Endodermal cell (in vitro differentiated cells): Measurements from ENCODE around the gene ANO3. TPM values are rescaled to one million over a fixed set of nuclear protein-coding genes. Genes with fewer than 3 reads are reported as not detected.
A peak's percentile ranks its signal among the peaks of the same experiment; 100 is the strongest.
"Not testable (repeated sequence)": the region's sequence is repeated elsewhere in the genome, so short reads cannot be mapped to it uniquely, and the experiment has no call there.

Source experiments
- DNase-seq: peaks from one replicate; pipeline ENCODE4 v3.0.0-alpha.2; 2017
- H3K27ac ChIP-seq: 2 replicates; pipeline ENCODE4 v1.5.1; 2013; ENCODE audit warnings: mild to moderate bottlenecking, low read depth, low read length, moderate library complexity
- H3K27me3 ChIP-seq: 2 replicates; pipeline ENCODE4 v1.6.1; 2013; ENCODE audit warnings: mild to moderate bottlenecking, low read length, moderate library complexity; ENCODE audit not compliant: insufficient read depth, control insufficient read depth, poor library complexity, severe bottlenecking
- H3K36me3 ChIP-seq: 2 replicates; pipeline ENCODE4 v1.7.0; 2013; ENCODE audit warnings: mild to moderate bottlenecking, low read length, moderate library complexity; ENCODE audit not compliant: control insufficient read depth, insufficient read depth
- H3K4me1 ChIP-seq: one replicate; pipeline ENCODE4 v1.7.0; 2013; ENCODE audit warnings: low read length; ENCODE audit not compliant: control insufficient read depth, insufficient read depth
- H3K4me3 ChIP-seq: 2 replicates; pipeline ENCODE4 v1.5.1; 2013; ENCODE audit warnings: mild to moderate bottlenecking, low read length, moderate library complexity
- H3K9ac ChIP-seq: 2 replicates; pipeline ENCODE4 v1.6.1; 2013; ENCODE audit warnings: mild to moderate bottlenecking, low read length, moderate library complexity; ENCODE audit not compliant: poor library complexity, severe bottlenecking; ENCODE audit errors: extremely low read depth
- H3K9me3 ChIP-seq: 2 replicates; pipeline ENCODE4 v1.6.1; 2013; ENCODE audit warnings: mild to moderate bottlenecking, low read length, moderate library complexity; ENCODE audit not compliant: control insufficient read depth
- H3K27ac Mint-ChIP-seq: 2 replicates; pipeline ENCODE4 v1.8.0; 2020; ENCODE audit warnings: mixed read lengths
- H3K27me3 Mint-ChIP-seq: 2 replicates; pipeline ENCODE4 v1.8.0; 2021; ENCODE audit warnings: mild to moderate bottlenecking, mixed read lengths; ENCODE audit not compliant: insufficient read depth
- H3K36me3 Mint-ChIP-seq: 2 replicates; pipeline ENCODE4 v1.8.0; 2020; ENCODE audit warnings: low read depth, mixed read lengths
- H3K4me1 Mint-ChIP-seq: 2 replicates; pipeline ENCODE4 v1.8.0; 2020; ENCODE audit warnings: mixed read lengths
- H3K4me3 Mint-ChIP-seq: 2 replicates; pipeline ENCODE4 v1.8.0; 2020; ENCODE audit warnings: mild to moderate bottlenecking, moderate library complexity, mixed read lengths
- H3K9me3 Mint-ChIP-seq: 2 replicates; pipeline ENCODE4 v1.8.0; 2020; ENCODE audit warnings: mild to moderate bottlenecking, mixed read lengths
- CTCF ChIP-seq: fragments of 200-600 bp; sonication (generic); conservative IDR thresholded peaks from 2 replicates; pipeline ENCODE4 v1.5.0; 2021; ENCODE audit warnings: antibody characterized with exemption, mild to moderate bottlenecking
- WGBS, 2 experiments: methylation state at CpG; one replicate each; pipeline versions ENCODE4 v1.1.5 to v1.1.7; 2013; ENCODE audit warnings: missing lambda C conversion rate in 2 of 2, mixed read lengths in 1 of 2; ENCODE audit not compliant: insufficient coverage in 1 of 2, insufficient read length in 1 of 2; 5-methylcytosine and 5-hydroxymethylcytosine counted together
- total RNA-seq, 2 donors: library from RNA; stranded (reverse); fragmentation: NEBNext Ultra II Directional in 1 of 2; extraction: Animal tissue kit (Norgen Biotek cat#: 25700) in 1 of 2; gene quantifications; 2 replicates in 1 of 2; 3 replicates in 1 of 2; pipeline ENCODE4 v1.2.1, GENCODE V29; 2021

Gene ANO3
- total RNA-seq, 2 donors from 2014 or later: not detected

GRCh38 chr11:26632691-26633159, 300.8 kb downstream of the ANO3 start:
- Histone ChIP-seq H3K4me1 (no peaks in the 10 kb centered on the region), H3K9me3 (no peaks in the 10 kb centered on the region), H3K4me3 (no peak overlapping the region), H3K9ac (no peak overlapping the region), H3K36me3 (no peaks in the 10 kb centered on the region), H3K27ac (no peak overlapping the region), H3K27me3 (no peaks in the 10 kb centered on the region)
- Mint-ChIP-seq H3K27me3 (no peaks in the 10 kb centered on the region), H3K4me3 (no peak overlapping the region), H3K36me3 (no peaks in the 10 kb centered on the region), H3K27ac (no peak overlapping the region), H3K9me3 (no peaks in the 10 kb centered on the region), H3K4me1 (no peaks in the 10 kb centered on the region)
- TF ChIP-seq CTCF: no peak
- WGBS, 2 experiments: 29% methylated on average over 2 of the region's 2 CpGs; no CpG with 5 or more reads in 1 of the 2 experiments
- no peak for DNase-seq

GRCh38 chr11:26643314-26643713, 311.4 kb downstream of the ANO3 start:
- H3K4me3 ChIP-seq, H3K36me3 ChIP-seq, H3K4me3 Mint-ChIP-seq, H3K9me3 ChIP-seq, H3K27ac Mint-ChIP-seq, H3K4me1 Mint-ChIP-seq, H3K4me1 ChIP-seq, H3K27ac ChIP-seq, H3K36me3 Mint-ChIP-seq, H3K27me3 Mint-ChIP-seq, H3K9ac ChIP-seq, H3K9me3 Mint-ChIP-seq, H3K27me3 ChIP-seq, DNase-seq: not testable (repeated sequence)
- 89 to 95% methylated on average over 9 to 10 of the region's 10 CpGs for WGBS, 2 experiments

- WGBS, 2 experiments: 39 to 44% methylated on average over 5 to 8 of the region's 8 CpGs
- H3K36me3 Mint-ChIP-seq: no peaks in the 10 kb centered on the region
- H3K27me3 Mint-ChIP-seq: peaks cover 9% of the 10 kb centered on the region
- DNase-seq: peak; percentile 88
- no peaks in the 10 kb centered on the region for H3K4me1 Mint-ChIP-seq
- H3K9me3 ChIP-seq: no peaks in the 10 kb centered on the region
- H3K4me3 Mint-ChIP-seq: no peak overlapping the region
- no peak overlapping the region for H3K9ac ChIP-seq
- H3K4me3 ChIP-seq: no peak overlapping the region
- peaks cover 17% of the 10 kb centered on the region for H3K27me3 ChIP-seq
- no peaks in the 10 kb centered on the region for H3K4me1 ChIP-seq
- TF ChIP-seq CTCF: peak; percentile 89
- H3K9me3 Mint-ChIP-seq: no peaks in the 10 kb centered on the region
- no peak overlapping the region for H3K27ac ChIP-seq
- no peaks in the 10 kb centered on the region for H3K36me3 ChIP-seq
- H3K27ac Mint-ChIP-seq: no peak overlapping the region
Measured at GRCh38 chr11:26649884-26650283, 318.0 kb downstream of the ANO3 start.

- Mint-ChIP-seq H3K27ac (no peak overlapping the region), H3K36me3 (no peaks in the 10 kb centered on the region), H3K4me1 (no peaks in the 10 kb centered on the region), H3K4me3 (no peak overlapping the region), H3K9me3 (no peaks in the 10 kb centered on the region), H3K27me3 (peaks cover 9% of the 10 kb centered on the region)
- Histone ChIP-seq H3K27me3 (peaks cover 17% of the 10 kb centered on the region), H3K27ac (no peak overlapping the region), H3K36me3 (no peaks in the 10 kb centered on the region), H3K9me3 (no peaks in the 10 kb centered on the region), H3K9ac (no peak overlapping the region), H3K4me1 (no peaks in the 10 kb centered on the region), H3K4me3 (no peak overlapping the region)
- no peak for TF ChIP-seq CTCF
- no peak for DNase-seq
- 90 to 94% methylated on average over 6 of the region's 6 CpGs for whole genome bisulfite sequencing, 2 experiments
Measured at GRCh38 chr11:26651916-26652315, 320.0 kb downstream of the ANO3 start.
